OCI-LY7 (cell line): ENCODE results near the gene ANKRD11. TPM values are rescaled to one million over a fixed set of nuclear protein-coding genes. Genes with fewer than 3 reads are reported as not detected.
A peak's percentile ranks its signal among the peaks of the same experiment; 100 is the strongest.

ENCODE experiments used
- BruUV-seq: library from RNA; stranded (reverse); fragments of 400-500 nt; replicated peaks from 2 replicates; lab custom pipeline; 2021; lab: Mats Ljungman, UMichigan
- CTCF ChIA-PET: fragments of 300-600 bp; sonication (Branson Sonifier 250); formaldehyde crosslinking; loops from one replicate; lab custom pipeline; 2022; ENCODE audit warnings: antibody characterized with exemption; ENCODE audit not compliant: unreplicated experiment; lab: Charles Lee
- POLR2A ChIA-PET: fragments of 300-600 bp; sonication (Branson Sonifier 250); formaldehyde crosslinking; loops from one replicate; lab custom pipeline; 2022; ENCODE audit warnings: antibody characterized with exemption; lab: Charles Lee
- DNase-seq: peaks from one replicate; pipeline ENCODE4 v3.0.0-alpha.2; 2015; ENCODE audit warnings: low spot score
- H2AFZ ChIP-seq: fragments of 200-600 bp; sonication (generic), shearing (Covaris generic); 2 replicates; pipeline ENCODE4 v1.6.1; 2014; ENCODE audit warnings: mild to moderate bottlenecking, antibody characterized with exemption, low read length, moderate library complexity
- H3K27ac ChIP-seq: fragments of 200-600 bp; sonication (generic); 2 replicates; pipeline ENCODE4 v1.5.1; 2014; ENCODE audit warnings: mixed run types, low read depth, mild to moderate bottlenecking, moderate library complexity, low read length, inconsistent platforms; ENCODE audit not compliant: poor library complexity, severe bottlenecking
- H3K36me3 ChIP-seq: fragments of 200-600 bp; sonication (generic); 2 replicates; pipeline ENCODE4 v1.6.1; 2014; ENCODE audit warnings: mild to moderate bottlenecking, antibody characterized with exemption, low read length, moderate library complexity, mixed read lengths; ENCODE audit not compliant: insufficient read depth
- H3K4me1 ChIP-seq: fragments of 200-600 bp; sonication (generic); 2 replicates; pipeline ENCODE4 v1.5.1; 2014; ENCODE audit warnings: mild to moderate bottlenecking, low read length; ENCODE audit not compliant: insufficient read depth, poor library complexity, severe bottlenecking
- H3K4me2 ChIP-seq: fragments of 200-600 bp; sonication (generic); 2 replicates; pipeline ENCODE4 v1.6.1; 2014; ENCODE audit warnings: mild to moderate bottlenecking, low read length
- H3K4me3 ChIP-seq: fragments of 200-600 bp; sonication (generic); 2 replicates; pipeline ENCODE4 v1.5.1; 2014; ENCODE audit warnings: mild to moderate bottlenecking, low read depth, low read length; ENCODE audit not compliant: poor library complexity, severe bottlenecking
- H3K79me2 ChIP-seq: fragments of 200-600 bp; sonication (generic); 2 replicates; pipeline ENCODE4 v1.6.1; 2016; ENCODE audit warnings: low read depth, mild to moderate bottlenecking, low read length, moderate library complexity, mixed read lengths; ENCODE audit not compliant: insufficient read depth
- H3K9me2 ChIP-seq: fragments of 200-600 bp; sonication (generic); 2 replicates; pipeline ENCODE4 v1.6.1; 2016; ENCODE audit warnings: mild to moderate bottlenecking, low read length, mixed read lengths; ENCODE audit not compliant: insufficient read depth
- H3K9me3 ChIP-seq: fragments of 200-600 bp; sonication (generic); 2 replicates; pipeline ENCODE4 v1.6.1; 2014; ENCODE audit warnings: mild to moderate bottlenecking, mixed run types, low read length, mixed read lengths
- H4K20me1 ChIP-seq: fragments of 200-600 bp; sonication (generic); 2 replicates; pipeline ENCODE4 v1.6.1; 2014; ENCODE audit warnings: mild to moderate bottlenecking, antibody characterized with exemption, low read length, moderate library complexity, mixed read lengths; ENCODE audit not compliant: insufficient read depth
- CTCF ChIP-seq: fragments of 200-600 bp; sonication (generic); conservative IDR thresholded peaks from 2 replicates; pipeline ENCODE4 v1.5.1; 2014; ENCODE audit warnings: mild to moderate bottlenecking, antibody characterized with exemption, low read length, moderate library complexity, mixed read lengths
- EZH2phosphoT487 ChIP-seq: fragments of 200-600 bp; sonication (generic); IDR thresholded peaks from 2 replicates; pipeline ENCODE4 v1.6.1; 2018; ENCODE audit warnings: low read depth, borderline replicate concordance, mild to moderate bottlenecking, mixed run types, antibody characterized with exemption, low read length, moderate library complexity, mixed read lengths
- intact Hi-C: fragments of 100-400 bp; cut with micrococcal nuclease; formaldehyde crosslinking; loops from one replicate; pipeline ENCODE4 v1.10.0; 2022; ENCODE audit not compliant: unreplicated experiment
- total RNA-seq, 2 experiments: library from RNA; depleted of rRNA in 1 of 2; stranded (reverse); fragments of >200 nt in 1 of 2; shearing (Covaris generic) in 1 of 2; gene quantifications; 2 replicates each; pipeline ENCODE4 v1.2.3, GENCODE V29; 2014 to 2022

Gene ANKRD11
- total RNA-seq, 2 experiments from 2014 or later = 89.1 to 251 TPM

DNA sequence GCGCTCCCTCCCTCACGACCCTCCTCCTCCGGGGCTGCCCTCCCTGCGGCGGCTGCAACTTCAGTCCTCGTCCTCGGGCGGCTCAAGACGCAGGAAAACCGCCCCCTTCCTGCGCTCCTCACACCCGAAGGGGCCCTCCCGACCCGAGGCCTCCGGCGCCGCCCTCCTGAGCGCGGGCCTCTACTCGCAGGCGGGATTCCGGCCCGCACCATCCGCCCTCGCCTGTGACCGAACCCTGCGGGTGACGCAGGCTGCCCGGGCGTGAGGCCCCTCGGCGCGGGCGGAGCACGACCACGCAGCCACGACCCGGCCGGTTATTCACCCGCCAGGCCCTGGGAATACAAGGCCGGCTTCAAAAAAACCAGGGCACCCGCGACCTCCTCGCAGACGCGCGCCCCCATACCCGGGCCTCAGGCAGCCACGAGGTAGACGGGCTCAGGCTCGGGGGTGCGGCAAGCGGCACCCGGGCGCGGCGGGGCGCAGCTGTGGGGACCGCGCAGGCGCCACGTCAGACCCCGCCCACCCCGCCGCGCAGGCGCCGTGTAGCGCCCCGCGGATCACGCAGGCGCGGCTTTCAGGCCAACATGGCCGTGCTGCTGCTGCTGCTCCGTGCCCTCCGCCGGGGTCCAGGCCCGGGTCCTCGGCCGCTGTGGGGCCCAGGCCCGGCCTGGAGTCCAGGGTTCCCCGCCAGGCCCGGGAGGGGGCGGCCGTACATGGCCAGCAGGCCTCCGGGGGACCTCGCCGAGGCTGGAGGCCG, 17.7 kb upstream of the ANKRD11 start, which contains the start of gene SPG7:
Gene SPG7 (plus strand): TSS at position 570 of the 757 bp plus-strand sequence. CDS start 15 bp downstream, at position 585.
- BruUV-seq = no TSS peak
- no peaks in the 10 kb centered on the region for H4K20me1 ChIP-seq
- no peaks in the 10 kb centered on the region for H3K9me2 ChIP-seq
- intact Hi-C loops = loop anchor here (2.0 to 5.0 kb wide), 3 partner anchors 175 to 267 kb away; no protein-coding TSS in a partner anchor
- peaks cover 27% of the 10 kb centered on the region; the same call in 1 of the 2 replicates for H3K79me2 ChIP-seq
- H3K4me2 ChIP-seq = peak within 1 kb of the TSS; percentile 96
- peaks cover 19% of the 10 kb centered on the region for H3K36me3 ChIP-seq
- POLR2A ChIA-PET = interaction anchor here (0.6 to 1.3 kb wide), 2 partner anchors 11 to 21 kb away, joined by 3 to 5 read pairs; no protein-coding TSS in a partner anchor
- no peaks in the 10 kb centered on the region for H3K9me3 ChIP-seq
- H3K4me1 ChIP-seq = peaks cover 36% of the 10 kb centered on the region
- H3K27ac ChIP-seq = peak within 1 kb of the TSS; percentile 74
- peak within 1 kb of the TSS; percentile 45; the same call in 1 of the 2 replicates for H2AFZ ChIP-seq
- peak; percentile 89 for DNase-seq
- no peak for TF ChIP-seq EZH2phosphoT487
- TF ChIP-seq CTCF = 0 out of 2 replicates have a peak, but pooled peaks have one; percentile 9
- CTCF ChIA-PET = no interaction called here
- peak within 1 kb of the TSS; percentile 79 for H3K4me3 ChIP-seq

DNA sequence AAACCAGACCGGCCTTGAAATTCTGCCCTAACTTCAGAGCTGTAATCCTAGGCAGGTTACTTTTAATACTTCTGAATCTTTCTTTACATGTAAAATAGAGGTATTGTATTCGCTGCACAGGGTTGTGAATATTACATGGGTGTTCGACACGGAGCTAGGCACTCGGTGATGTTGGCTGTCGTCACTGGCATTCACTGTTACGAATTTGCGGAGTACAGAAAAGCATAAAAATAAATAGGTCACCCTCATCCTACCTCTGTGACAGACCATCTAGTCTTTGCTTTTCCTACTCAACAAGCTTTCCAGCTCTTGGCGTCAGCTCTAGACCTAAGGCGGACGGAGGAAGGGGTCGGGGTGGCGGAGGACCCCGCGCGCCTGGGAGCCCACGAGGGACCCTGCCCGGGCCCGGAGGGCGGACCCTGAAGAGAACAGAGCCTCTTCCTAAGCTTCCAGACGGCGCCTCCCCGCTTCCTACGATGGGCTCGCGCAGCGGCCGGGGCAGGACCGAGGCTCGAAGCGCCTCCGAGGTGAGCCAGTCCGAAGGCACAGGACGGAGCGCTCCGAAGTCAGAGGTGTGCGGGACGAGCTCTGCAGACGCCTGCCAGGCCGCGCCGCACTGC, 17.0 kb upstream of the ANKRD11 start:
- Histone ChIP-seq H3K27ac (peak overlapping the region; percentile 74), H3K9me2 (no peaks in the 10 kb centered on the region), H3K4me3 (peak overlapping the region; percentile 79), H3K4me2 (peak overlapping the region; percentile 96), H2AFZ (no peak overlapping the region), H3K4me1 (peaks cover 36% of the 10 kb centered on the region), H4K20me1 (no peaks in the 10 kb centered on the region), H3K36me3 (peaks cover 15% of the 10 kb centered on the region), H3K9me3 (no peaks in the 10 kb centered on the region), H3K79me2 (peaks cover 27% of the 10 kb centered on the region; the same call in 1 of the 2 replicates)
- no TSS peak for BruUV-seq
- ChIA-PET POLR2A (interaction anchor here (0.6 to 1.3 kb wide), 2 partner anchors 10 to 21 kb away, joined by 3 to 5 read pairs; no protein-coding TSS in a partner anchor), CTCF (interaction anchor here (0.6 kb wide), 1 partner anchor 9 kb away, joined by 5 read pairs; no protein-coding TSS in a partner anchor)
- no peak for DNase-seq
- intact Hi-C loops = loop anchor here (5.0 kb wide), 1 partner anchor 190 kb away; no protein-coding TSS in a partner anchor
- TF ChIP-seq CTCF (no peak), EZH2phosphoT487 (no peak)
